K562 (cell line): ENCODE results near the gene TUBB6.

Source experiments
- CREB3 ChIP-seq: fragments of 450-650 bp; conservative IDR thresholded peaks from 2 replicates; pipeline ENCODE4 v1.6.1; 2016; ENCODE audit warnings: missing genetic modification characterization, low read depth, mild to moderate bottlenecking, missing compliant biosample characterization, moderate library complexity
- CTCF ChIP-seq, 3 experiments: IDR thresholded peaks in 2 of 3; conservative IDR thresholded peaks in 1 of 3; 2 replicates each; pipeline ENCODE4 v1.5.1; 2011 to 2012; ENCODE audit warnings: low read length in 3 of 3, mild to moderate bottlenecking in 3 of 3, control low read depth in 2 of 3, improper control_type of control experiment in 1 of 3, inconsistent platforms in 1 of 3, low read depth in 1 of 3, mixed read lengths in 1 of 3, moderate library complexity in 1 of 3; ENCODE audit not compliant: insufficient read depth in 2 of 3
- DNMT1 ChIP-seq: fragments of 450-650 bp; IDR thresholded peaks from 2 replicates; pipeline ENCODE4 v1.6.1; 2016; ENCODE audit warnings: antibody characterized with exemption, mild to moderate bottlenecking
- DPF2 ChIP-seq: fragments of 450-650 bp; IDR thresholded peaks from 2 replicates; pipeline ENCODE4 v1.6.1; 2016
- FOSL1 ChIP-seq: fragments of 200-800 bp; sonication (Bioruptor generic); conservative IDR thresholded peaks from 2 replicates; pipeline ENCODE4 v1.6.1; 2016; ENCODE audit warnings: missing genetic modification characterization, missing compliant biosample characterization
- FOXK2 ChIP-seq, 2 experiments: fragments of 450-650 bp; IDR thresholded peaks in 1 of 2; conservative IDR thresholded peaks in 1 of 2; 2 replicates each; pipeline ENCODE4 v1.6.1; 2016; ENCODE audit warnings: low read depth in 2 of 2, mild to moderate bottlenecking in 1 of 2
- HIVEP1 ChIP-seq: fragments of 250-450 bp; sonication (Bioruptor Pico); IDR thresholded peaks from 2 replicates; pipeline ENCODE4 v1.4.0; 2020; ENCODE audit warnings: mild to moderate bottlenecking
- HNRNPUL1 ChIP-seq: fragments of 200-400 bp; formaldehyde crosslinking; IDR thresholded peaks from 2 replicates; pipeline ENCODE4 v1.6.1; 2017; ENCODE audit warnings: low read length
- MECOM ChIP-seq: fragments of 250-450 bp; sonication (Bioruptor Pico); IDR thresholded peaks from 2 replicates; pipeline ENCODE4 v1.8.0; 2022; ENCODE audit warnings: inconsistent platforms
- PHF8 ChIP-seq: fragments of 200-600 bp; sonication (generic); IDR thresholded peaks from 2 replicates; pipeline ENCODE4 v1.6.1; 2012; ENCODE audit warnings: mixed run types, mild to moderate bottlenecking, inconsistent platforms, low read length, moderate library complexity, borderline replicate concordance
- POLR2A ChIP-seq: fragments of 450-650 bp; conservative IDR thresholded peaks from 2 replicates; pipeline ENCODE4 v1.6.1; 2016
- RCOR1 ChIP-seq, 2 experiments: IDR thresholded peaks; 2 replicates each; pipeline ENCODE4 v1.6.1; 2012; ENCODE audit warnings: low read depth in 2 of 2, low read length in 2 of 2, borderline replicate concordance in 1 of 2, improper control_type of control experiment in 1 of 2
- SMC3 ChIP-seq: conservative IDR thresholded peaks from 2 replicates; pipeline ENCODE4 v1.6.1; 2011; ENCODE audit warnings: low read depth, low read length, improper control_type of control experiment; ENCODE audit not compliant: insufficient read depth
- STAG1 ChIP-seq: sonication (generic); formaldehyde crosslinking; IDR thresholded peaks from 2 replicates; pipeline ENCODE4 v1.5.0; 2020; ENCODE audit warnings: missing genetic modification reagents, borderline replicate concordance

GRCh38 chr18:12352188-12352587 lies 44.1 kb downstream of the TUBB6 start:
- TF ChIP-seq POLR2A (no peak), CREB3 (tag) (no peak), HNRNPUL1 (no peak), RCOR1 (IDR thresholded peaks at IDR 0.05; ENCODE audit: borderline replicate concordance in 1 of 2, low read depth in 2 of 2, low read length in 2 of 2) (no peak), SMC3 (no peak), HIVEP1 (CRISPR knock-in tag) (no peak), DPF2 (no peak), DNMT1 (no peak), FOXK2 (conservative IDR thresholded peaks at IDR 0.05 in 1 of 2, IDR thresholded peaks at IDR 0.05 in 1 of 2; ENCODE audit: low read depth in 2 of 2) (no peak), FOSL1 (no peak), STAG1 (CRISPR knock-in tag) (no peak), MECOM (CRISPR knock-in tag) (no peak), PHF8 (no peak), CTCF (IDR thresholded peaks at IDR 0.05 in 2 of 3, conservative IDR thresholded peaks at IDR 0.05 in 1 of 3; ENCODE audit: insufficient read depth in 2 of 3, low read depth in 1 of 3, low read length in 3 of 3) (no peak)
